NCI-H1694 (cell line): ENCODE data around the gene USH2A.
A peak's percentile ranks its signal among the peaks of the same experiment; 100 is the strongest.
"Not testable (repeated sequence)": the region's sequence is repeated elsewhere in the genome, so short reads cannot be mapped to it uniquely, and the experiment has no call there.

Experiments used
- DNase-seq: peaks from one replicate; lab custom pipeline; 2025; lab: John Stamatoyannopoulos, UW

USH2A gene

GRCh38 chr1:216194721-216195120 lies 228.5 kb downstream of the USH2A start:
- DNase-seq = no peak

- no peak for DNase-seq
Measured at GRCh38 chr1:216193839-216194443, 229.3 kb downstream of the USH2A start.

- no peak for DNase-seq
Measured at GRCh38 chr1:216190438-216190837, 232.8 kb downstream of the USH2A start.

GRCh38 chr1:216186816-216187215 lies 236.4 kb downstream of the USH2A start:
- no peak for DNase-seq

DNA sequence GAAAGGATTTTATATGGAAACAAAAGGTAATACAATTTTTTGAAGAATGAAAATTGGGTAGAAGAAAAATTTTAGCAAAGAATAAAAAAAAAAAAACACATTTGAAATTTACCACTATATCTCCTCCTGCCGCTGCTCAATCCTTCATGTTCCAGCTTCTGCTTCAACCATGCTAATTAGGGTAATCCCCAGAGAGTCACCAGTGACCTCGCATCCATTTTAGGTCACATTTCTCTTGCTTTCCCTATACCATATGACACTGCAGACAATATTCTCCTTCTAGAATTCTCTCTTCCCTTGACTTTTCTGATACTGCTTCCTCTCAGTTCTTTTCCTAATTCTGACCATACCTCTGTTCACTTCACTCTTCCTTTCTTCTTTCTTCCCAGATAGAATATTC lies 237.1 kb downstream of the USH2A start:
- no peak for DNase-seq

GRCh38 chr1:216184126-216184680 lies 239.0 kb downstream of the USH2A start:
- DNase-seq = no peak

DNA sequence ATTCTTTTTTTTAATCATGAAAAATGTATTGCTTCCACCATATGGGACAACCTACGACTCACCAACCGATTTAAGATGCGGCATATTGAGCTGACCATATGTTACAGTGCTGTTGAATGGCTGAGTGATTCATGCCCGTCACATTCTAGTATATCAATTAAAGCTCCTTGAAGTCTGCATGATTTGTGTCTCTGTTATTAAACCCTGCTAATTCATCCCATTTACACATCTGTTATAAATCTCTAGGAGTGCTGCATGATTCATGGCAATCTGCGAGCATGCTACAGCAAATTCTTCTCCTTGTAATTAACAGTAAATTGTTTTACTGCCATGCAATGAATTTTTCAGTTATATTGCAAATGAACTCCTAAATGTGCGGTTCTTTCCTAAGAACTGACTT lies 239.8 kb downstream of the USH2A start:
- peak; percentile 96 for DNase-seq

GRCh38 chr1:216183007-216183406 lies 240.2 kb downstream of the USH2A start:
- DNase-seq = peak; percentile 76

DNA sequence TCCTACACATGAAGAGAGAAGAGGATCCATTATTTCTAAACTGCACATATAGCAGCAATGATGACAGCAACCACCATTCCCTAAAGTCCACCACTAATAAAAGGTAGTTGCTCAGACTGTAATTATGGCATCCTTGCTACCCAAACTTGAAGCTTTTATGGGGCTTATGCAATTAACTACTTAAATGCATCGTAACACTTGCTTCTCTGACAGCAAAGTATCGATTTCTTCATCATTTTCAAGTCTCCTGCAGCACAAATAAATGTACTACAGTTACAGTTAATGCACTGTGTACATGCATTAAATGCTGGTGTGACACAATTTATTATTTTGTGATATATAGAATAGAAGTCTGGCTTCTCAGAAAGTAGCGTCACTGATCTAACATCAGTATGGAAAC lies 241.7 kb downstream of the USH2A start:
- no peak for DNase-seq

GRCh38 chr1:216178281-216178680 lies 245.0 kb downstream of the USH2A start:
- no peak for DNase-seq

GRCh38 chr1:216176970-216177369 lies 246.3 kb downstream of the USH2A start:
- no peak for DNase-seq

GRCh38 chr1:216175714-216176113 lies 247.5 kb downstream of the USH2A start:
- no peak for DNase-seq

GRCh38 chr1:216173376-216173995 lies 249.8 kb downstream of the USH2A start:
- no peak for DNase-seq

- no peak for DNase-seq
Measured at GRCh38 chr1:216169351-216169750, 253.9 kb downstream of the USH2A start.

DNA sequence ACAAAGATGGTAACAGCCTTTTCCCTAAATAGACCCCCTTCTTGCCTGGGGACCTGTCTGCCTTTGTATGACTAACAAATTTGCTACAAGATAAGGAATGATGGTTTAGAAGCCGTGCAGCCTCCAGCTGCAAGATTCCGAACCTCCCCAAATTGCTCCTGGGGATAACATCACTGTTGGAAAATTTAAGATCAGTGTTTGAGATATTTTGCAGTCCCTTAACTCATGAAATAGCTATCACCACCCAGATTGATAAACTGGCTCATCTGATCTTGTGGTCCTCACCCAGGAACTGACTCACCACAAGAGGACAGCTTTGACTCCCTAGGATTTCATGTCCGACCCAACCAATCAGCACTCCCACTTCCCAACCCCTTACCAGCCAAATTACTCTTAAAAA lies 254.7 kb downstream of the USH2A start:
- DNase-seq = no peak

DNA sequence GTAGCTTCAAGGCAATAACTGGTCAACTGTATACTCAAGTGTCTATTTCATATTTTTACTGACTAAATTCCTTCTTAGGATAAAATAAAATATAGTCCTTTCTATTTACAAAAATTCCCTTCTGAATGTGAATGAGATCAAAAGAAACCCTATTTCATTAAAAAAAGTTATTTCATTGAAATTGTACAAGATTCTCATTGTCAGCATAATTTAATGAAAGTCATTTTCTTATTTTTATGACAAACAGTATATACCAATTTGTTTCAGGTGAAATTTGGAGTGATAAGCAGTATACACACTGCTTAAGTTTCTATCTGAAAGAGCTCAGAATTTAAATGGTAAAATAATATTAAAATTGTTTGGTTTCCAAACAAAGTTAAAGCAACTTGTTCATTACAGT lies 269.2 kb downstream of the USH2A start:
- DNase-seq = no peak

DNA sequence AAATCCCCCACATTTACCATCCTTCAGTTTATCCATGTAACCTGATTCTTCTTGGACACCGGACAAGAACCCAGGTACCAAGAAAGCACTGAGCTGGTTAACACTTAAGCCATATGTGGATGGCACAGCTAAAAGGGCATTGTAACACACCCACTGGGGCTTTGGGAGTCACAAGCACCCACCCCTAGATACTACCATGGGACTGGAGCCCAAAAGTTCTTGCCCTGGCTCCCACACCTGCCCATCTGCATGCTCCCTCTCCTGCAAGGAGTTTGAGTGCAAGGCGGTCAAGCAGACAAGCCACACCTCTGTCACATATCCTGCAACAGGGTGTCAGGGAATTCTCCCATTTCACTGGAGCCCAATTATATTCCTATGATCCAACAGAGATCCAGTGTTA lies 270.1 kb downstream of the USH2A start:
- DNase-seq = no peak

GRCh38 chr1:216145451-216146018 lies 277.7 kb downstream of the USH2A start:
- DNase-seq = not testable (repeated sequence)

GRCh38 chr1:216144661-216145450 lies 278.4 kb downstream of the USH2A start:
- no peak for DNase-seq

DNA sequence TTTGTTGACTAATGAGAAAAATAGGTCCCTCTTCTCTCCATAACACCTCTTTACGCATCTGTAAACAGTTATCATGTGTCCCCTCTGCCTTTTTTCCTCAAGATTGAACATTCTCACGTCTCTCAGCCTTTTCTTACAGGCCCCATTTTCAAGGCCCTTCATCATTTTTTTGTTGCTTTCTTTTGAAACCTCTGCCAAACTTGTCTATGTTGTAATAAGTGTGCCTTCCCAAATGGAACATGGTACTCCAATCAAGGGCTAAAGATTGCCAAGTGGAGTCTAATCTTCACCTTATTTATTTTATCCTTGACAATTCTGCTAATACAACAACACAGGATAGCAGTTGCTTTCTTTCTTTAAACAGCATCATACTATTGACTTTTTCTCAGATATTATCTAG lies 280.3 kb downstream of the USH2A start:
- no peak for DNase-seq

DNA sequence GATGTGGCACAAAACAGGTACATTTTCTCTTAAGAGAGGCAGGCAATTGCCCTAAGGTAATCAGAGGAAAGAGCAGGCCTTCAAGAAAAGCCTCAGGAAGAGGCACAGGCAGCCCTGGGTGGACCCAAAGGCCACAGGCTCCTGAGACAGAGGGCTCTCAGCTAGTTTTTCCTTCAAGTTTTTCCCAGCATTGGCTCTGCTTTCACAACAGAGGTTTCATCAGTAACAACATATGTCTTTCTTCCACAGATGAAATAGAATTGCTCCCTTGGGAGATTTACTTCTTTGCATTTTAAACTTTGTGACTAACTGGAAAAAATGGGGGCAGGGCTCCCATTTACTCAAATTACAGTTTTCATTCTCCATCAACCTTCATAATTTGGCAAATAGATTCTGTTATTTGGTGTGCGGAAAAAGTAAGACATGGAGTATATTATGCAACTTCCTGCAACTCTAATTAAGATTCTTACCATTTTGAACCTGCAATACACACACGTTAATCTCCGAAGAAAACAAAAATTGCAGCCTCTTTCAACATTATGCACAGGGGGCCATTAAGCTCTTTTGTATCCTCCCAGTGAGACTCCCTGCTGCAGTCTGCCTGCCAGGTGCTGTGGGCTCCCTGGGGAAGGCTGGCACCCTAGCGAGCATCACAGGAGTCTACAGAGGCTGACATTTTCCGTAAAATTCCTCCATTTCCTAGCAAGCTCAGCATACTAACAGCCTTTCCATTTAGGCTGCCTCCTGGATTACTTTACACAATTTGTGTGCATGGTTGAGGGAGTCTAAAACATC lies 282.3 kb downstream of the USH2A start:
- DNase-seq = no peak
